ENCODE measurements around the gene GPR141.

DNA sequence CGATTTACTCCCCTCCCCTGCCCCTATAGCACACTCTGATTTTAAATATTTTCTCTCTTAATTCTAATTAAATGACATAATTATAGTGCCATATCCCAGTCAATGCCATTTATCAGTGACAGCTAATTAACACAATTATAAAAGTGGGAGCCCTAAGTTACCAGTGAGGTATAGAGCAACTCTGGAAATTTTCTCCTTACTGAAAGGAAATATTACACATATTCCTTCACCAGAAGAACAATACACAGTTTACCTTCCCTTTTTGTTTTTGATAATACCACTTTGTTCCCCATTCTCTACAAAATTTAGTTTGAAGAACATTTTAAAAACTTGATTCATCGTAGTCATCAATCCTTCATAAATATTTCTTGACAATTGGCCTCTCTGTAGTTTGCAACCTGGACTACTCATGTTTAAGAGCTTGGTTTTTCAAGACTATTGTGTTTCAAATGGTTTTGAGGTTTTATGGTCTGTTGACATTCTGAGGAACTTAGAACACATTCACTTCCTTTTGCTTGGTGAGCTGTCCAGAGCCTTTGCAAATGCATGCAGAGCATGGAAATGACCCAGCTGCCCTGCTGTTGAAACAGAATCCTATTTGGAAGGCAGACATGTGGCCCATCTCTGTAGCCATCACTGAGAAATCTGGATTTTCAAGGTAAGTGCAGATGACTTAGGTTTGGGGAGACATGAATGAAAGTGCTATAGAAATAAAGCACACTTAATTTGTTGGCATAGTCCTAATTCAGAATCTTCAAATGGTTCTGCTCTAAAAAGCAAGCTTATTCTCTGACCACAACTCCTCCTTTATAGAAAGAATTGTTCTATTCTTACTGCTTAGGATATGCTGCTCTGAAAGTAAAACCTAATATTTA, at the start of gene GPR141:
- TF ChIP-seq, protein P1, sequence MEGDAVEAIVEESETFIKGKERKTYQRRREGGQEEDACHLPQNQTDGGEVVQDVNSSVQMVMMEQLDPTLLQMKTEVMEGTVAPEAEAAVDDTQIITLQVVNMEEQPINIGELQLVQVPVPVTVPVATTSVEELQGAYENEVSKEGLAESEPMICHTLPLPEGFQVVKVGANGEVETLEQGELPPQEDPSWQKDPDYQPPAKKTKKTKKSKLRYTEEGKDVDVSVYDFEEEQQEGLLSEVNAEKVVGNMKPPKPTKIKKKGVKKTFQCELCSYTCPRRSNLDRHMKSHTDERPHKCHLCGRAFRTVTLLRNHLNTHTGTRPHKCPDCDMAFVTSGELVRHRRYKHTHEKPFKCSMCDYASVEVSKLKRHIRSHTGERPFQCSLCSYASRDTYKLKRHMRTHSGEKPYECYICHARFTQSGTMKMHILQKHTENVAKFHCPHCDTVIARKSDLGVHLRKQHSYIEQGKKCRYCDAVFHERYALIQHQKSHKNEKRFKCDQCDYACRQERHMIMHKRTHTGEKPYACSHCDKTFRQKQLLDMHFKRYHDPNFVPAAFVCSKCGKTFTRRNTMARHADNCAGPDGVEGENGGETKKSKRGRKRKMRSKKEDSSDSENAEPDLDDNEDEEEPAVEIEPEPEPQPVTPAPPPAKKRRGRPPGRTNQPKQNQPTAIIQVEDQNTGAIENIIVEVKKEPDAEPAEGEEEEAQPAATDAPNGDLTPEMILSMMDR (IDR thresholded peaks at IDR 0.05; ENCODE audit: borderline replicate concordance, extremely low read depth, low read length, poor library complexity, severe bottlenecking) = no peak
- no peak for TF ChIP-seq EZH2 (IDR thresholded peaks at IDR 0.05; ENCODE audit: borderline replicate concordance, low read depth, low read length, severe bottlenecking)

Measured in DND-41 (cell line).